HepG2 (cell line): ENCODE measurements around the gene TMEM267. TPM values are rescaled to one million over a fixed set of nuclear protein-coding genes. Genes with fewer than 3 reads are reported as not detected.

Source experiments
- CBX1 ChIP-seq: IDR thresholded peaks from one replicate; pipeline ENCODE4 v1.6.1; 2016; ENCODE audit warnings: antibody characterized with exemption, low read depth
- CBX5 ChIP-seq: sonication (generic); formaldehyde crosslinking; IDR thresholded peaks from 2 replicates; pipeline ENCODE4 v1.4.0; 2020; ENCODE audit warnings: missing genetic modification reagents, borderline replicate concordance
- ESRRA ChIP-seq: sonication (generic); formaldehyde crosslinking; IDR thresholded peaks from 2 replicates; pipeline ENCODE4 v1.5.1; 2020; ENCODE audit warnings: mild to moderate bottlenecking, low read depth, missing genetic modification reagents
- HNRNPH1 ChIP-seq: fragments of 200-400 bp; formaldehyde crosslinking; optimal IDR thresholded peaks from 2 replicates; pipeline ENCODE3; 2017; ENCODE audit warnings: mild to moderate bottlenecking, low read depth, low read length
- JDP2 ChIP-seq: sonication (generic); formaldehyde crosslinking; IDR thresholded peaks from 2 replicates; pipeline ENCODE4 v1.8.1; 2022; ENCODE audit warnings: missing genetic modification reagents, borderline replicate concordance
- KLF13 ChIP-seq: sonication (generic); formaldehyde crosslinking; IDR thresholded peaks from 2 replicates; pipeline ENCODE4 v1.4.0; 2020; ENCODE audit warnings: mild to moderate bottlenecking, missing genetic modification reagents
- KMT2B ChIP-seq: IDR thresholded peaks from 2 replicates; pipeline ENCODE4 v1.6.1; 2016; ENCODE audit warnings: missing genetic modification reagents, missing compliant biosample characterization
- MTERF4 ChIP-seq: sonication (generic); formaldehyde crosslinking; IDR thresholded peaks from 2 replicates; pipeline ENCODE4 v1.8.0; 2023; ENCODE audit warnings: mild to moderate bottlenecking, missing genetic modification reagents
- NFE2L1 ChIP-seq: sonication (generic); formaldehyde crosslinking; IDR thresholded peaks from 2 replicates; pipeline ENCODE4 v1.4.0; 2020; ENCODE audit warnings: missing genetic modification reagents, mild to moderate bottlenecking, borderline replicate concordance
- NFIB ChIP-seq: sonication (generic); formaldehyde crosslinking; IDR thresholded peaks from 2 replicates; pipeline ENCODE4 v1.9.0; 2021; ENCODE audit warnings: missing genetic modification reagents, mild to moderate bottlenecking, borderline replicate concordance
- NFYC ChIP-seq: IDR thresholded peaks from 2 replicates; pipeline ENCODE4 v1.6.1; 2016; ENCODE audit warnings: missing genetic modification reagents, missing compliant biosample characterization
- PITX1 ChIP-seq: sonication (generic); formaldehyde crosslinking; IDR thresholded peaks from 2 replicates; pipeline ENCODE4 v1.5.1; 2020; ENCODE audit warnings: mild to moderate bottlenecking, missing genetic modification reagents
- POLR2AphosphoS5 ChIP-seq: IDR thresholded peaks from 2 replicates; pipeline ENCODE4 v1.6.1; 2012; ENCODE audit warnings: low read depth, low read length
- PTBP1 ChIP-seq: fragments of 200-400 bp; formaldehyde crosslinking; IDR thresholded peaks from 2 replicates; pipeline ENCODE4 v1.6.1; 2018; ENCODE audit warnings: low read length, low read depth; ENCODE audit not compliant: poor library complexity, severe bottlenecking
- SCMH1 ChIP-seq: sonication (generic); formaldehyde crosslinking; IDR thresholded peaks from 2 replicates; pipeline ENCODE4 v1.9.0; 2021; ENCODE audit warnings: missing genetic modification reagents, mild to moderate bottlenecking, borderline replicate concordance
- SP1 ChIP-seq, 2 experiments: fragments of 450-650 bp in 1 of 2; sonication (generic) in 1 of 2; formaldehyde crosslinking in 1 of 2; IDR thresholded peaks; 2 replicates each; pipeline versions ENCODE4 v1.4.0 to v1.6.1; 2016 to 2020; ENCODE audit warnings: missing genetic modification reagents in 1 of 2
- SP5 ChIP-seq: IDR thresholded peaks from 2 replicates; pipeline ENCODE4 v1.6.1; 2016; ENCODE audit warnings: low read depth, borderline replicate concordance
- SRSF4 ChIP-seq: fragments of 200-400 bp; formaldehyde crosslinking; IDR thresholded peaks from one replicate; pipeline ENCODE4 v1.6.1; 2018; ENCODE audit warnings: mild to moderate bottlenecking, low read depth, low read length, moderate library complexity; ENCODE audit not compliant: poor library complexity, severe bottlenecking
- TAF1 ChIP-seq: sonication (generic); formaldehyde crosslinking; IDR thresholded peaks from 2 replicates; pipeline ENCODE4 v1.4.0; 2020; ENCODE audit warnings: missing genetic modification reagents
- ZBTB20 ChIP-seq: sonication (generic); formaldehyde crosslinking; IDR thresholded peaks from 2 replicates; pipeline ENCODE4 v1.8.1; 2023; ENCODE audit warnings: missing genetic modification reagents, low read depth, mild to moderate bottlenecking, borderline replicate concordance
- ZBTB42 ChIP-seq: sonication (generic); formaldehyde crosslinking; IDR thresholded peaks from 2 replicates; pipeline ENCODE4 v1.5.0; 2020; ENCODE audit warnings: mild to moderate bottlenecking, missing genetic modification reagents
- ZFX ChIP-seq: sonication (generic); formaldehyde crosslinking; IDR thresholded peaks from 2 replicates; pipeline ENCODE4 v1.4.0; 2020; ENCODE audit warnings: mild to moderate bottlenecking, low read depth, missing genetic modification reagents, moderate library complexity
- ZNF326 ChIP-seq: sonication (generic); formaldehyde crosslinking; IDR thresholded peaks from 2 replicates; pipeline ENCODE4 v1.4.0; 2020; ENCODE audit warnings: missing genetic modification reagents, borderline replicate concordance
- ZNF513 ChIP-seq: sonication (generic); formaldehyde crosslinking; conservative IDR thresholded peaks from 2 replicates; pipeline ENCODE4 v1.5.0; 2020; ENCODE audit warnings: missing genetic modification reagents
- ZNF615 ChIP-seq: sonication (generic); formaldehyde crosslinking; IDR thresholded peaks from 2 replicates; pipeline ENCODE4 v1.5.0; 2020; ENCODE audit warnings: mild to moderate bottlenecking, missing genetic modification reagents, borderline replicate concordance
- ZNF724P ChIP-seq: sonication (generic); formaldehyde crosslinking; IDR thresholded peaks from 2 replicates; pipeline ENCODE4 v1.8.0; 2022; ENCODE audit warnings: missing genetic modification reagents, borderline replicate concordance
- ZNF792 ChIP-seq: IDR thresholded peaks from 2 replicates; pipeline ENCODE4 v1.6.1; 2016
- ZNF850 ChIP-seq: sonication (generic); formaldehyde crosslinking; conservative IDR thresholded peaks from 2 replicates; pipeline ENCODE4 v1.9.0; 2021; ENCODE audit warnings: mild to moderate bottlenecking, missing genetic modification reagents
- ZNF883 ChIP-seq: sonication (generic); formaldehyde crosslinking; IDR thresholded peaks from 2 replicates; pipeline ENCODE4 v1.5.1; 2020; ENCODE audit warnings: mild to moderate bottlenecking, missing genetic modification reagents; ENCODE audit errors: not compliant biosample characterization
- ZSCAN25 ChIP-seq: sonication (generic); formaldehyde crosslinking; IDR thresholded peaks from 2 replicates; pipeline ENCODE4 v1.8.0; 2022; ENCODE audit warnings: mild to moderate bottlenecking, missing genetic modification reagents
- polyA plus RNA-seq, 8 experiments: library from polyadenylated mRNA; depleted of rRNA in 3 of 8; stranded (reverse) in 7 of 8; unstranded in 1 of 8; fragments of >200 nt; fragmentation: Illumina TruSeq in 4 of 8; extraction: Trizol in 4 of 8; gene quantifications; 2 replicates each; pipeline versions ENCODE4 v1.2.1 to v1.2.3, GENCODE V29; 2011 to 2016; ENCODE audit warnings: low read depth in 4 of 8, missing spikeins in 1 of 8, mixed read lengths in 1 of 8; ENCODE audit not compliant: insufficient read depth in 1 of 8
- total RNA-seq, 5 experiments: library from RNA; depleted of rRNA; stranded (reverse); fragments of >200 nt; fragmentation: Illumina TruSeq; extraction: Trizol; gene quantifications; 2 replicates each; pipeline ENCODE4 v1.2.3, GENCODE V29; 2016; ENCODE audit warnings: low read depth in 1 of 5

TMEM267 gene
- total and polyA plus RNA-seq, 2 of the 13 experiments (the other 11 are each of a cell fraction or from before 2014, with no cell fraction given): 8.9 to 12.6 TPM

DNA sequence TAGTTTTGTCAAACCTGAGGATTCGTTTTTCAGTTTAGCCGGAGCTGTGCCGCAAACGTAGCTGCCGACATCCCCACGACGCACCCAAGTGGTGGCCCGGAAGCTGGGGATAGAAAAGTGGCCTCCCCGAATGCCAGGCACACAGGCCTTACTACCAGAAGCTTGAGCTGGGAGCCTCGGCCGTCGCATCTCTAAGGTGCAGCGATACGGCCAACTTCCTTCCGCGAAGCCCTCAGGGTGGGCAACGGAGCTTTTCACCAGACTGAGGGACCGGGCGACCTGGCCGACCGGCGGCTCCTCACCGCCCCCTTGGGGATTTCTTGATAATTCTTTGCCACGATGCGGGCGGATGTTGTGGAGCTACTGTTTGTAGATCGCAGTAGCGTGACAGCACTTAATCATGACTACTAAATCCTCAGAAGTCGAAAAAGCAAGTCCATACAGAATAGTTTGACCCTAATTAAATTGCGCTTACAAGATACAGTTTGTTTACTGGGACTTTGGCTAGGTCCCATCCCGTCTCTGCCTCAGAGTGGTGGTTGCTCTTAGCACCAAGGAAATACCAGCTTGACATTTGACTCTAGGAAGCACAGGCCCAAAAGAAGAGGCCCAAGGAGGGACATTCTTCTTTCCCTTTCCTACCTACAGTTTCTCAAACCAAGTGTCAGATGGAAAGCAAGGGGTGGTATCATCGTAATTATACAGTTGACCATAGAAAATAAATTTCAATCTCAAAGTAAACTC, 613 bp upstream of the TMEM267 start (continued):
- no peak for TF ChIP-seq SP1 (IDR thresholded peaks at IDR 0.05)
- TF ChIP-seq SP1 (CRISPR knock-in tag; IDR thresholded peaks at IDR 0.05): no peak
- no peak for TF ChIP-seq ZSCAN25 (CRISPR knock-in tag)
- no peak for TF ChIP-seq HNRNPH1
- TF ChIP-seq ZNF513 (CRISPR knock-in tag): no peak
- 0 out of 2 replicates have a peak, but pooled peaks have one; percentile 20 for TF ChIP-seq TAF1
- no peak for TF ChIP-seq POLR2AphosphoS5
- TF ChIP-seq ZNF615: no peak
- no peak for TF ChIP-seq ZNF850 (CRISPR knock-in tag)
- TF ChIP-seq CBX1: no peak
- TF ChIP-seq SCMH1: no peak
- TF ChIP-seq CBX5 (CRISPR knock-in tag): no peak
- no peak; the same call in 1 of the 2 replicates for TF ChIP-seq NFE2L1 (CRISPR knock-in tag)
- peak; percentile 20 for TF ChIP-seq KMT2B
- no peak for TF ChIP-seq MTERF4 (CRISPR knock-in tag)
- no peak for TF ChIP-seq JDP2 (CRISPR knock-in tag)
- TF ChIP-seq ZNF883 (CRISPR knock-in tag): no peak
- TF ChIP-seq SRSF4: no peak
- no peak for TF ChIP-seq ZBTB20 (CRISPR knock-in tag)
- TF ChIP-seq SP5 (CRISPR knock-in tag): no peak
- TF ChIP-seq ESRRA (CRISPR knock-in tag): no peak; the same call in 1 of the 2 replicates
- TF ChIP-seq PTBP1: peak; percentile 3
- peak; percentile 48; the same call in 1 of the 2 replicates for TF ChIP-seq PITX1
- no peak for TF ChIP-seq NFYC (CRISPR knock-in tag)
- TF ChIP-seq ZBTB42 (CRISPR knock-in tag): no peak
- peak; percentile 4; the same call in 1 of the 2 replicates for TF ChIP-seq ZNF792 (CRISPR knock-in tag)
- TF ChIP-seq ZFX (CRISPR knock-in tag): peak; percentile 68; the same call in 1 of the 2 replicates
- TF ChIP-seq KLF13 (CRISPR knock-in tag): no peak
- TF ChIP-seq ZNF724P (CRISPR knock-in tag): no peak
- no peak for TF ChIP-seq NFIB
- no peak for TF ChIP-seq ZNF326 (CRISPR knock-in tag)
